ENCODE measurements around the gene EMSY.

The EMSY gene

DNA sequence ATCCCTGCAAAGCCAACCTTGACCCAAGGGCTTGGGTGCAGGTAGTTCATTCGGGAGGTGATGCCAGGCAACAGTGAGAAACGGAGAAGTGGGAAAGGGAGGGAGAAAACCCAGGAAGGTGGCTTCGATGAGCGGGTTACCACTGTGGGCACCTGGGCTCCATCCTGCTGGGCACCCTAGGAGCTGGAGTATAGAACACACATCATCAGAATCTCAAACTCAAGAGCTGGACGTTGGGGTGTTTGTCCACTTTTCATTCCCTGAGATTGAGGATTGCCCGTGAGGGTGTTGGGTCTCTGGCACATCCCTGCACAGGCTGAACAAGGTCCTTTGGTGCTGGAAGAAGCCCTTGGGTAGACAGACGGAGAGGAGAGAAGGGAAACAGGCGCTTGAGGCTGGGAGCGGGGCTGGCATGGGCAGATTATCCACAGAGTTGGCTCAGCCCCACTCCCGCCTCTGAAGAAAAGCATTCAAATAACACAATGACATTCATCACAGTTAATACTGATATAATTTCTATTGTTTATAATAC is 155.4 kb downstream of the EMSY start:
- no peak for DNase-seq

DNA sequence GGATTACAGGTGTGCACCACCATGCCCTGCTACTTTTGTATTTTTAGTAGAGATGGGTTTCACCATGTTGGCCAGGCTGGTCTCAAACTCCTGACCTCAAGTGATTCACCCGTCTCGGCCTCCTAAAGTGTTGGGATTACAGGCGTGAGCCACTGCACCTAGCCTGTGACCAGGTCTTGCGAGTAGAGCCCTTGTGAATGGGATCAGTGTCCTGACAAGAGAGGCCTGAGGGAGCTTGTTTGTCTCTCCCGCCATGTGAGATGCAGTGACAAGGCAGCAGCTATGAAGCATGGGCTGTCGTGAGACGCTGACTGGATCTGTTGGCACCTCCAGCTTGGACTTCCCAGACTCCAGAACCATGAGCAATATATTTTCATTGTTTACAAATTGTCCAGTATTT is 156.5 kb downstream of the EMSY start:
- no peak for DNase-seq

DNA sequence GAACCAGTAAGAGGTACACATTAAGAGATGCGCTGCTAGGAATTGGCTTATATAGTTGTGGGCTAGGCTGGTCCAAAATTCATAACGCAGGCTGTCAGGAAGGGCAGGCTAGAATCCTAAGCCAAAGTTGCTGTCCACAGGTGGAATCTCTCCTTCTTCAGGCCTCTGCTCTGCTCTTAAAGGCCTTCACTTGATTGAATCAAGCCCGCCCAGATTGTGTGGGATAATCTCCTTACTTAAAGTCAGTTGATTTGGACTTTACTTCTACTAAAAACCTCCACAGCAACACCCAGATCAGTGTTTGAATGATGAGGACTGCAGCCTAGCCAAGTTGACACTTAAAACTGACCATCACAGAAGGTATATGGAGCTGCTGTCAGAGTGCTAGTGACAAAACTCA is 156.9 kb downstream of the EMSY start:
- DNase-seq, result no peak

DNA sequence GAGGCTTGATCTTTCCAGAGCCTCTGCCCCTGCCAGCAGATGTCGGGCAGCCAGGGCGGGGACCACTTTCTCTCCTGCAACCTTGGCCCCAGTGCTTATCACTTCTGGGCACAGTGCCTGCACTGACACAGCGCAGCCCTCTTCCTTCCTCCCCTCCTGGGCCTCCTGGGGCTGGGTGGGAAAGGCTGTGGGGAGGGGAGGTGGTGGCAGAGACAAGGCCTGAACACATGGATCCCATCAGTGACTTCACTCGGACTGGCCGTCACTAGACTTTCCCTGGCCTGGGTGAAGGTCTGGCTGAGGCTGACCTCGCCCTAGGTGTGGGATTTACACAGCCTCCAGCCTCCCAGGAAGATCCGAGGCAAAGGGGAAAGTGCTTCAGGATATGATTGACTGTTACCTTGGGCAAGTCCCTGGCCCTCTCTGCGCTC is 157.6 kb downstream of the EMSY start:
- no peak for DNase-seq

Measured in CD4-positive, alpha-beta T cell treated with Interferon gamma for 1 hour (primary cell).